HepG2 (cell line): ENCODE measurements around the gene BICRA. TPM values are rescaled to one million over a fixed set of nuclear protein-coding genes. Genes with fewer than 3 reads are reported as not detected.

Experiments
- ETV5 ChIP-seq: IDR thresholded peaks from 2 replicates; pipeline ENCODE4 v1.6.1; 2018; ENCODE audit warnings: missing biosample characterization, missing genetic modification reagents, inconsistent platforms, borderline replicate concordance
- MAZ ChIP-seq, 2 experiments: sonication (generic) in 1 of 2; formaldehyde crosslinking in 1 of 2; IDR thresholded peaks; 2 replicates each; pipeline versions ENCODE4 v1.5.0 to v1.6.1; 2012 to 2020; ENCODE audit warnings: low read depth in 2 of 2, mild to moderate bottlenecking in 2 of 2, borderline replicate concordance in 1 of 2, improper control_type of control experiment in 1 of 2, low read length in 1 of 2, missing genetic modification reagents in 1 of 2, moderate library complexity in 1 of 2
- PAX8 ChIP-seq: sonication (generic); formaldehyde crosslinking; IDR thresholded peaks from 2 replicates; pipeline ENCODE4 v1.8.0; 2022; ENCODE audit warnings: mild to moderate bottlenecking, missing genetic modification reagents, borderline replicate concordance
- SALL1 ChIP-seq: sonication (generic); formaldehyde crosslinking; IDR thresholded peaks from 2 replicates; pipeline ENCODE4 v1.8.0; 2022; ENCODE audit warnings: mild to moderate bottlenecking, missing genetic modification reagents
- SNAPC2 ChIP-seq: sonication (generic); formaldehyde crosslinking; IDR thresholded peaks from 2 replicates; pipeline ENCODE4 v1.8.1; 2022; ENCODE audit warnings: mild to moderate bottlenecking, missing genetic modification reagents
- ZBTB21 ChIP-seq: sonication (generic); formaldehyde crosslinking; IDR thresholded peaks from 2 replicates; pipeline ENCODE4 v1.4.0; 2020; ENCODE audit warnings: missing genetic modification reagents
- ZFP41 ChIP-seq: sonication (generic); formaldehyde crosslinking; IDR thresholded peaks from 2 replicates; pipeline ENCODE4 v1.4.0; 2020; ENCODE audit warnings: mild to moderate bottlenecking, missing genetic modification reagents, borderline replicate concordance
- ZNF232 ChIP-seq: sonication (generic); formaldehyde crosslinking; IDR thresholded peaks from 2 replicates; pipeline ENCODE4 v1.4.0; 2020; ENCODE audit warnings: missing genetic modification reagents, borderline replicate concordance
- ZNF263 ChIP-seq: sonication (generic); formaldehyde crosslinking; IDR thresholded peaks from 2 replicates; pipeline ENCODE4 v1.4.0; 2020; ENCODE audit warnings: missing genetic modification reagents
- ZNF318 ChIP-seq: sonication (generic); formaldehyde crosslinking; IDR thresholded peaks from 2 replicates; pipeline ENCODE4 v1.4.0; 2020; ENCODE audit warnings: mild to moderate bottlenecking, missing genetic modification reagents
- ZNF431 ChIP-seq: sonication (generic); formaldehyde crosslinking; IDR thresholded peaks from 2 replicates; pipeline ENCODE4 v1.9.0; 2022; ENCODE audit warnings: missing genetic modification reagents, low read depth, mild to moderate bottlenecking, borderline replicate concordance
- ZNF496 ChIP-seq: sonication (generic); formaldehyde crosslinking; IDR thresholded peaks from 2 replicates; pipeline ENCODE4 v1.8.1; 2023; ENCODE audit warnings: mild to moderate bottlenecking, moderate library complexity, missing genetic modification reagents; ENCODE audit not compliant: insufficient replicate concordance
- polyA plus RNA-seq, 8 experiments: library from polyadenylated mRNA; depleted of rRNA in 3 of 8; stranded (reverse) in 7 of 8; unstranded in 1 of 8; fragments of >200 nt; fragmentation: Illumina TruSeq in 4 of 8; extraction: Trizol in 4 of 8; gene quantifications; 2 replicates each; pipeline versions ENCODE4 v1.2.1 to v1.2.3, GENCODE V29; 2011 to 2016; ENCODE audit warnings: low read depth in 4 of 8, missing spikeins in 1 of 8, mixed read lengths in 1 of 8; ENCODE audit not compliant: insufficient read depth in 1 of 8
- total RNA-seq, 5 experiments: library from RNA; depleted of rRNA; stranded (reverse); fragments of >200 nt; fragmentation: Illumina TruSeq; extraction: Trizol; gene quantifications; 2 replicates each; pipeline ENCODE4 v1.2.3, GENCODE V29; 2016; ENCODE audit warnings: low read depth in 1 of 5
- TF ChIP-seq, protein P1 (sequence below), 2 experiments: sonication (generic) in 1 of 2; formaldehyde crosslinking in 1 of 2; IDR thresholded peaks; 2 replicates each; pipeline versions ENCODE4 v1.5.1 to v1.6.1; 2011 to 2020; ENCODE audit warnings: borderline replicate concordance in 1 of 2, low read depth in 1 of 2, low read length in 1 of 2, mild to moderate bottlenecking in 1 of 2, missing genetic modification reagents in 1 of 2, moderate library complexity in 1 of 2
- TF ChIP-seq, protein P2 (sequence below): sonication (generic); formaldehyde crosslinking; IDR thresholded peaks from 2 replicates; pipeline ENCODE4 v1.8.1; 2023; ENCODE audit warnings: mild to moderate bottlenecking, inconsistent platforms, moderate library complexity, missing genetic modification reagents, borderline replicate concordance

Gene BICRA
- total and polyA plus RNA-seq, 2 of the 13 experiments (the other 11 are each of a cell fraction or from before 2014, with no cell fraction given): 0.55 to 0.71 TPM

DNA sequence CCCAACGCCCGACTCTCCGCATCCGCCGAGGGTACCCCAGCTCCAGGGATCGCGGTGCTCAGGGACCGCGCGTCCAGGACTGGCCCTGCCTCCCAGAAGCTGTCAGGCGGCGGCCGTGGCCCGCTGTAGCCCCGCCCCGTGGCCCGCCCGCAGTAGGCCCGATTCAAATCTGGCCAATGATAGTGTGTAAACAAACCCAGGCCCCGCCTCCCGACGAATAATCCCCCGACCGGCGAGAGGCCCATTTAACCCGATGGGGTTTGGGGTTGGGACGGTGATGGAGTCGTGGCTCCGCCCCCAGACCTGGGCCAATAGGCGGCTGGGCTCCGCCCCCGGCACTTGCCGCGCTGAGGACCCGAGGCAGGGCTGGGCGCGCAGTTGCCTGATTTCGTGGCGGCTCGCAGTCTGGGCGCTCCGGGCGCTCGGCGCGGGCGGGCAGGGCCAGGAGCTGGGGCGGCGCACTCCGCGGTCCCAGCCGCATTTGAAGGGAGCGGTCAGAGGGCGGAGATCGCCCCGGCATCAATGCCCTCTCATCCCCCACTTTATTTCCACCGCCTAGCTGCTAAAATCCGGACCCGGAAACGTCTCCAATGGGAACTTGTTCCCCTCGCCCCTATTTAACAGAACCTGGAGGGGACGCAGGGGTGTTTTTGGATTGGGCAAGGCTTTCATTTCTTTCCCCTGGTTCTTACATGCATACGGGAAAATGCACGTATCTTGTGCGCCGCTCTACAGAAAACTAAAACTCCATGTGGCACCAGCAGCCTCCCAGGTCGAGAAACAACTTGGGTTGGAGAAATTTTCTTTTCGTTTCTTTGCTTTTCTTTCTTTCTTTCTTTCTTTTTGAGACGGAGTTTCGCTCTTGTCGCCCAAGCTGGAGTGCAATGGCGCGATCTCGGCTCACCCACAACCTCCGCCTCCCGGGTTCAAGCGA is 8.4 kb upstream of the BICRA start (continued):
- TF ChIP-seq, protein P1, sequence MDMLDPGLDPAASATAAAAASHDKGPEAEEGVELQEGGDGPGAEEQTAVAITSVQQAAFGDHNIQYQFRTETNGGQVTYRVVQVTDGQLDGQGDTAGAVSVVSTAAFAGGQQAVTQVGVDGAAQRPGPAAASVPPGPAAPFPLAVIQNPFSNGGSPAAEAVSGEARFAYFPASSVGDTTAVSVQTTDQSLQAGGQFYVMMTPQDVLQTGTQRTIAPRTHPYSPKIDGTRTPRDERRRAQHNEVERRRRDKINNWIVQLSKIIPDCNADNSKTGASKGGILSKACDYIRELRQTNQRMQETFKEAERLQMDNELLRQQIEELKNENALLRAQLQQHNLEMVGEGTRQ (IDR thresholded peaks at IDR 0.05; ENCODE audit: low read depth, low read length): no peak
- TF ChIP-seq, protein P1 (CRISPR knock-in tag; IDR thresholded peaks at IDR 0.05; ENCODE audit: borderline replicate concordance): 0 out of 2 replicates have a peak, but pooled peaks have one; percentile 35
- TF ChIP-seq ZNF431 (no peak), ZNF263 (CRISPR knock-in tag) (peak; percentile 45; the same call in 1 of the 2 replicates), ZNF496 (CRISPR knock-in tag) (no peak), ZFP41 (CRISPR knock-in tag) (0 out of 2 replicates have a peak, but pooled peaks have one; percentile 53), SNAPC2 (peak; percentile 89), ETV5 (no peak; the same call in 1 of the 2 replicates), PAX8 (no peak), SALL1 (CRISPR knock-in tag) (peak; percentile 83), ZBTB21 (0 out of 2 replicates have a peak, but pooled peaks have one; percentile 13), MAZ (IDR thresholded peaks at IDR 0.05; ENCODE audit: borderline replicate concordance, low read depth, low read length) (peak; percentile 86), MAZ (CRISPR knock-in tag; IDR thresholded peaks at IDR 0.05; ENCODE audit: low read depth) (peak; percentile 89), ZNF232 (CRISPR knock-in tag) (no peak; the same call in 1 of the 2 replicates), ZNF318 (CRISPR knock-in tag) (no peak)
- TF ChIP-seq, protein P2, sequence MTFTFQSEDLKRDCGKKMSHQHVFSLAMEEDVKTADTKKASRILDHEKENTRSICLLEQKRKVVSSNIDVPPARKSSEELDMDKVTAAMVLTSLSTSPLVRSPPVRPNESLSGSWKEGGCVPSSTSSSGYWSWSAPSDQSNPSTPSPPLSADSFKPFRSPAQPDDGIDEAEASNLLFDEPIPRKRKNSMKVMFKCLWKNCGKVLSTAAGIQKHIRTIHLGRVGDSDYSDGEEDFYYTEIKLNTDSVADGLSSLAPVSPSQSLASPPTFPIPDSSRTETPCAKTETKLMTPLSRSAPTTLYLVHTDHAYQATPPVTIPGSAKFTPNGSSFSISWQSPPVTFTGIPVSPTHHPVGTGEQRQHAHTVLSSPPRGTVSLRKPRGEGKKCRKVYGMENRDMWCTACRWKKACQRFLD (CRISPR knock-in tag): no peak; the same call in 1 of the 2 replicates
